MM.1S (cell line): Measurements from ENCODE around the gene CCDC93.

Experiments
- EZH2 ChIP-seq: fragments of 300-600 bp; sonication (generic); optimal IDR thresholded peaks from 2 replicates; pipeline ENCODE3; 2017; ENCODE audit warnings: low read depth, mild to moderate bottlenecking, antibody characterized with exemption, low read length, mixed read lengths
- TF ChIP-seq, protein P1 (sequence below): fragments of 300-600 bp; sonication (generic); IDR thresholded peaks from 2 replicates; pipeline ENCODE4 v1.5.1; 2016; ENCODE audit warnings: antibody characterized with exemption, low read length, mixed read lengths

DNA sequence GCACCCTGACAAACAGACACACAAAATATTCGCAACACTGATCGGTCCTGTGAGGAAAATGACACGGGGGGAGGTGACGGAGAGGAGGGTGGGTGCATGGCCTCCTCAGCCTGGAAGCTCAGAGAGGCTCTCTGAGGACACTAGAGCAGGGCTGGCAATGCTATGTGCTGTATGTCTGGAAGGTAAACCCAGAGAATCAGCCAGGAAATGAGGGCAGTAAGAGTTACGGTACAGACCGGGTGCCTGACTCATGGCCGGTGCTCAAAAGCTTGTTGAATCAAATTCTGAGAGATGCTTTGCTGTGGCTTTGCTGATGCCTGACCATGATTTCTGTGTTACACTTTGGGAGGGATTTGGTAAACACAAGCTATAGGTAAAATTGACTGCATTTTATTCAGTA lies 81.9 kb downstream of the CCDC93 start:
- TF ChIP-seq, protein P1, sequence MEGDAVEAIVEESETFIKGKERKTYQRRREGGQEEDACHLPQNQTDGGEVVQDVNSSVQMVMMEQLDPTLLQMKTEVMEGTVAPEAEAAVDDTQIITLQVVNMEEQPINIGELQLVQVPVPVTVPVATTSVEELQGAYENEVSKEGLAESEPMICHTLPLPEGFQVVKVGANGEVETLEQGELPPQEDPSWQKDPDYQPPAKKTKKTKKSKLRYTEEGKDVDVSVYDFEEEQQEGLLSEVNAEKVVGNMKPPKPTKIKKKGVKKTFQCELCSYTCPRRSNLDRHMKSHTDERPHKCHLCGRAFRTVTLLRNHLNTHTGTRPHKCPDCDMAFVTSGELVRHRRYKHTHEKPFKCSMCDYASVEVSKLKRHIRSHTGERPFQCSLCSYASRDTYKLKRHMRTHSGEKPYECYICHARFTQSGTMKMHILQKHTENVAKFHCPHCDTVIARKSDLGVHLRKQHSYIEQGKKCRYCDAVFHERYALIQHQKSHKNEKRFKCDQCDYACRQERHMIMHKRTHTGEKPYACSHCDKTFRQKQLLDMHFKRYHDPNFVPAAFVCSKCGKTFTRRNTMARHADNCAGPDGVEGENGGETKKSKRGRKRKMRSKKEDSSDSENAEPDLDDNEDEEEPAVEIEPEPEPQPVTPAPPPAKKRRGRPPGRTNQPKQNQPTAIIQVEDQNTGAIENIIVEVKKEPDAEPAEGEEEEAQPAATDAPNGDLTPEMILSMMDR: no peak
- no peak for TF ChIP-seq EZH2
